Non-pigmented ciliary epithelial cell (primary cell): Measurements from ENCODE around the gene TSEN2.
"Not testable (repeated sequence)": the region's sequence is repeated elsewhere in the genome, so short reads cannot be mapped to it uniquely, and the experiment has no call there.

Experiments
- DNase-seq: peaks from one replicate; pipeline ENCODE4 v3.0.0-alpha.2; 2010; ENCODE audit warnings: low read depth

The TSEN2 gene

GRCh38 chr3:12472000-12472610, 12.2 kb upstream of the TSEN2 start:
- DNase-seq: no peak

- DNase-seq: no peak
Observed at GRCh38 chr3:12472796-12473195, 11.5 kb upstream of the TSEN2 start.

DNA sequence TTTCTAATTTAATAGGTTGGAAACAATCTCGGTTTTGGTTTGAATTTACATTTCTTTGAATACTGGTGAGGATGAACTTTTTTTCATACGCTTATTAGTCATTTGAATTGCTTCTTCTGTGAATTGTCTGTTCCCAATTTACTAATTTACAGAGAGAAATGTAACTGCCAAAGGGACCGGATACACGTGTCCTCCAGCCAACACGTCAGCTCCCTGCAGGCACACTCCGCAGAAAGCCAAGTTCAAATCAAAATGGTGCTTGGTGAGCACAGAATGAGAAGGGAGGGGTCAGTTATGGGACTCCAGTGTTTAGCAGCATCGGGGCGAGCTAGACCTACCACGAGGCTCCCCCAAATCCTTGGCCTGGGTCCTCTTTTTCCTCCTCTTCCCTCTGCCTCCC, 10.8 kb upstream of the TSEN2 start:
- DNase-seq: no peak

GRCh38 chr3:12476238-12476897, 7.9 kb upstream of the TSEN2 start:
- DNase-seq: peak; percentile 45

DNA sequence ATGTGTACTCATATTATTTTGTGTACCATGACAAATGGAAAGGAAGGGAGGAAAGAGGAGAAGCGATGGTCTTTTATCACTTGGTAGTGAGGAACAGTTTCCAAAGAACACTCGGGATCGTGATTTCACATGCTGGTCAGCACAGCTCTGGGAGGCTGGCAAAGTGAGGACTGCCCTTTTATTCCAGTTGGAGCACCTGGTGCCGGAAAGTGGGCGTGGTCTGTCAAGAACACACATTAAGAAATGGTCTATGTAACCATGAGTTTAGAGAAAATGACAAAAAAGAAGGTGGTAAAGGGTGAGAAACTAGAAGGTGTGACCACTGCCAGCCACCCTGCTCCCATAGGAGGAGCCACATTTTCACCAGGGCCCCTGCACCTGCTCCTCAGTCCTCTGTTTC, 7.0 kb upstream of the TSEN2 start:
- DNase-seq: no peak

- no peak for DNase-seq
Observed at GRCh38 chr3:12478326-12478725, 6.0 kb upstream of the TSEN2 start.

GRCh38 chr3:12479198-12479597, 5.1 kb upstream of the TSEN2 start:
- DNase-seq: not testable (repeated sequence)

- no peak for DNase-seq
Observed at GRCh38 chr3:12479919-12480427, 4.3 kb upstream of the TSEN2 start.

GRCh38 chr3:12483410-12483809, 870 bp upstream of the TSEN2 start:
- no peak for DNase-seq

DNA sequence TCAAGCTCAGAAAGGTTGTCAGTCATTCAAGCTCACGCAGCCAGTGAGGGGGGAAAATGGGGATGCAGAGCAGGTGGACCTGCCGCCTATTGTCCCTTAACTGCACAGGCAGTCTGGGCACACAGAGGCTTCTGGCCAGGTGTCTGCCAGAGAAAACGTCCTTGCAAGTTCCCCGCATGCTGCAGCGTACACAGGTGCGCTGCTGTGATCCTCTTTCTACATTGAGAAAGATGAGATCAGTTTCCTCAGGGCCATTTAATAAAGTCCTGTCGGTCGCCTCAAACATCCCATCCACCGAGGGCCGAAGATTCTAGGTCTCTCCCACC, 445 bp upstream of the TSEN2 start:
- DNase-seq: no peak

GRCh38 chr3:12484983-12485327, 675 bp downstream of the TSEN2 start:
- no peak for DNase-seq

DNA sequence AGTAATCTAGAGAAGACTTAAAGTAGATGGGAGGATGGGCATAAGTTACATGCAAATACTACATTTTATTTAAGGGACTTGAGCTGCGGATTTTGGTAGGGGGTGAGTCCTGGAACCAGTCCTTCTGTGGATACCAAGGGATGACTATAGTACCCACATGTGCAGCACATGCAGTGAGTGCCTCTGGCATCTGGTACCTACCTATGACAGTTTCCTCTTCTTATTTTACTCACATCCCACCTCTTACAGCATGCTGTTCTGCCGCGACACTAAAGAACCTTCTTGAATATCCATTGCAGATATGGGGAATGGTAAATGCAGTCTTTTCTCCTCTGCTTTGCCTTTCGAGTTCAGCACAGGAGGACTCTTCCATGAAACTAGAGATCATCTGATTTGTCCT, 1.7 kb downstream of the TSEN2 start:
- no peak for DNase-seq

DNA sequence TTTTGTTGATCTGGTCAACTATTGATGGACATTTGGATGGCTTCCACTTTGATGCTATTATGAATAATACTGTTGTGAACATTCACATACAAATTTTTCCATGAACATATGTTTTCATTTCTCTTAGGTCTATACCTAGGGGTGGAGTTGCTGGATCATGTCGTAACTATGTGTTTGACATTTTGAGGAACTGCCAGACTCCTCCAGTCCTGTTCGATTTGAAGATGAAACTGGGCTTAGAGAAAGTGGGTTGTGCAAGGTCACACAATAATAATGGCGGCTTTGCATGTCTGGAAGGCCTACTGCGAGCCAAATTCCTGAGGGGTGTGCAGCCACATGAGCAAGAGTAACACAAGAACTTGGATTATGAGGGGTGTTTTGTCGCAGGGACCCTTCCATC, 2.6 kb downstream of the TSEN2 start:
- DNase-seq: no peak

DNA sequence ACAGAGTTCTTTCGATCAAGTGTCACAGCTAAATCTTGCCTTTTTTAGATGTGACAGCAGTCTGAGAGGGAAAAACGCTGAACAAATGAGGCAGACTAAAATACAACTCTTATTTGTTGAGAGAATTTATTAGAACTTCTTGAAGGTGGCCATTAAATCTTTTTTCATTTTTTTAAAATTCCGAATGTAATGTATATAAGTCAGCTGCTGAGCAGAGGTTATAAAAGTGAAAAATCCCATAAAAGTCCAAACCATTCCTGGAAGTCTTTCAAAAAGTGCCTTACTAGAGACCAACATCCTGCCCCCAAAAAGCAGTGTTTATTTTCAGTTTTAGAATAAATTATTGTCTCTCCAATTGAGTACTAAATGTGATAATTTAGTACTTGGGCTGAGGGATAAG, 3.1 kb downstream of the TSEN2 start:
- DNase-seq: no peak

DNA sequence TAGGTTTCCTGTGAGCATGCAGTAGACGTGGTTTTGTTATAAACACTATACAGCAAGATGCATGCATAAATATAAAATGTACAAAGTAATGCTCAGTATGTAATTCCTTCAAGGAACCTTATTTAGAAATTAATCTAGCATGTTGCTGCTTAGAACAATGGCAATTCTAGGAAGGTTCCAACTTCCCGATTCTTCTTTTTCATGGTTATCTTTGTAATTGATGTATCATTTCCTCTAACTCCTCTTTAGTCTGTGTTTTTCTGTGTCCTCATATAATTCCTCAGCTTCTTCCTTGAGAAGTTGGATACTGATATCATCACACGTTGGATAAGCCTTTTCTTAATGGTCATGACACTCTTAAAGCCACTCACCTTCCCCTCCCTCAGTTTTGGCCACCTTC, 3.5 kb downstream of the TSEN2 start:
- no peak for DNase-seq

DNA sequence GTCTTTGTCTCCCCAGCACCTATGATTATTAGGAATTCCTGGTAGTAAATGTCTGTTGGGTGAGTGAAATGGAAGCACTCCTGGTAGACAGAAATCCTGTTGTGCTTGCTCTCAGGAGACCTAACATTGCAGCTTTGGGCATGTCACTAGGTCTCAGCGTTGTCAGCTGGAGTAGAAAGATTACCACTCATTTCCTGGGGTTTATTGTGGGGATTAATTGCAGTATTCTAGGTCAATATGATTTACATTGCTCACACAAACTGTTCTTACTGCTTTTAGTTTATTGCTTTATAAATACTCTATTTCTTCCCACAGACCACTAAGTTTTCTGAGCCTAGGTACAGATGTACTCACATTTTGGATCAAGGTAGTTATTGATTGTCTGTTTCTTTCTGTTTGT, 5.1 kb downstream of the TSEN2 start:
- DNase-seq: no peak

DNA sequence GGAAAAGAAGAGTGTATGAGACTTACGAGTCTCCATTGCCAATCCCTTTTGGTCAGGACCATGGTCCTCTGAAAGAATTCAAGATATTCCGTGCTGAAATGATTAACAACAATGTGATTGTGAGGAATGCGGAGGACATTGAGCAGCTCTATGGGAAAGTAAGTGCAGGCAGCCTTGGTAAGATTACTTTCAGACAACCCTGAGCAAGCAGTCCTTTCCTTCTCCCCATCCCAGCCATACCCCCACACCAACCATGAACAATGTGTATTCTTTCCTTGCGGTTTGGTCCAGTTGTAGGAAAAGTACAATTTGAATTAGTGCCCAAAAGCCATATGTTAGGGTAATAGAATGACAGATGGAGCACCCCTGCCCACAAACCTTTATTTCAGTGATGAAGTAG, 5.6 kb downstream of the TSEN2 start:
- no peak for DNase-seq

DNA sequence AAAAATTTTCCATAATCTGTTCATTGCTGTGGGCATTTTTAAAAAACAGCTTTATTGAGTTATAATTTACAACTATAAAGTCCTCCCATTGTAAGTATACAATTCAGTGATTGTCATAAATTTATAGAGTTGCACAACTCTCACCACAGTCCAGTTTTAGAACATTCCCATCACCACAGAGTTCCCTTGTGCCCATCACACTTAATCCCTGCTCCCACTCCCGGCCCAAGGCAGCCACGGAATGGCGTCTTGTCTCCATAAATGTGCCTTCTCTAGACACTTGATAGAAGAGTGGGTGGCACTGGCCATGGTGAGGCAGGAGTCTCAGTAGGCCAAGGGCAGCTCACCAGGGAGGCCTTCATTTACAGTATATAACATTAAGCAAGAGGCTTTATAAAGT, 6.3 kb downstream of the TSEN2 start:
- no peak for DNase-seq

DNA sequence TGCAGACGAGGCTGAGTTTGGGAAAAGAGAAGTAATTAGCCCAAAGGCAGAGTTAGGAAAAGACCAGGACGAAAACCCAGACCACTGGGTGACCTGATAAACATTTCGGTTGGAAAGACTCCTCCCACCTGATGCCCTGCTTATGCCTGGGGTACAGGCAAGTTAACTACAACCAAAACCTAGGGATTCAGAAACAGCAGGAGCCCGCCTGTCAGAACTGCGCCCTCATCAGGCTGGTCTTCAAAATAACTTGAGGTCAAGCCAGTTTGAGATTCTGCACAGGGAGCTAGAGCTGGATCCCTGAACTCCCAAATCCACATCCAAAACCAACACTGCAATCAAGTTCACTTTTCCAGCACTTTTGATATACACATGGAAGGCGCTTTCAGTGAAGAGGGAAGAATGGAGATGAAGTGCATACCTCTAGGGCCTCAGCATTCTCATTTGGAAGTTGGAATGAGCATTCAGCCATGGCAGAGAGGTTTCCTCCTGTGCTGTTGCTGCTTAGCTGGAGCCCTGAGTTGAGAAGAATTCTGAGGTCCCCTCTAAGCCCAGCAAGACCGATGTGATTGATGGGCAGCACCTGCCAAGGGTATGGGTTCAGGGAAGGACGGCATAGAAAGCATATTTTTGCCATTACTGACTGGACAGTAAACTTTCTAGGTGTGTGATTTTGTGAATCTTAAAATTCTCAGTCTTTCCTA, 11.6 kb downstream of the TSEN2 start:
- no peak for DNase-seq

DNA sequence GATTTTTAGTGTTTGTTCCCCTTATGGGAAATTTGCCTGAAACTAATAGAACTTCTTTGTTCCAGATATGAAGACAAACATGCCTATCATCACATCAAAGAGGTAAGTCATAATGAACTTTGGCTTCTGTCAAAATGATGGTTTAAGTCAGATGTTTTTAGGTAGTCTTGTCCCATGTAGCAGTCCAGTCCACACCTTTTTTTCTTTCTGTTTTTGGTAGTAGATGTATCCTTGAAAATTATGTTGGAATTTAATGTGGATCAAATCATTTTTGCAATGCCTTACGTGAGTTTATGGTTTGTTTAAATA, 12.1 kb downstream of the TSEN2 start:
- no peak for DNase-seq

GRCh38 chr3:12499474-12499873, 15.2 kb downstream of the TSEN2 start:
- no peak for DNase-seq

DNA sequence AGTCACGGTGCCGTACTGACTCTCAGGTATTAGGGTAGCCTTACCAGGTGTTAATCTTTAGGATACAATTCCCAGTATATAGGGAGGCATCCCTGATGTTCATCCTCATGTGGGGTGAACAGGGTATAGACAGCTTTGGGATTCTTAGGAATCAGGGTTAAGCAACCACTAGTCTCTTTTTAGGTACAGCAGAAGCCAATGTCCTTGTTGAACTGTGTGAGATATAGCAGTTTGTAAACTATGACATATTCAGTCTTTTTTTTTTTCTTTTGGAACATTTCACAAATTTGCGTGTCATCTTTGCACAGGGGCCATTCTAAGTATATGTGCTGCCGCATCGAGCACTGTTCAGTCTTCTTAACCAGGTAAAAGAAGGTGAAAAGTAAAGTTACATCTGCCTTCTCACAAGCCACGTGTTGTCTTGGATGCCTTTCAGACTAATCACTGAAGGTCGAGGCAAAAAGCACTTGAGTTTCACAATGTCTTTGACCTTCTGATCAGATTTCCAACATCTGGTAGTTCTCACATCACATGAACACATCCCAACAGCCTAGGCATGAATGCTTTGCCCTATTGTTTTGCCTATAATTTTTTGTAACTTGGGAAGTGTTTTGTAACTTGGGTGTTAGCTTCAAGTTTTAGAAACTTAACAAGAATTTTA, 17.2 kb downstream of the TSEN2 start:
- DNase-seq: no peak
